Endodermal cell (in vitro differentiated cells): ENCODE data around the gene TULP4. TPM values are rescaled to one million over a fixed set of nuclear protein-coding genes. Genes with fewer than 3 reads are reported as not detected.

Experiments
- DNase-seq: peaks from one replicate; pipeline ENCODE4 v3.0.0-alpha.2; 2017
- H3K27ac ChIP-seq: 2 replicates; pipeline ENCODE4 v1.5.1; 2013; ENCODE audit warnings: mild to moderate bottlenecking, low read depth, low read length, moderate library complexity
- H3K27me3 ChIP-seq: 2 replicates; pipeline ENCODE4 v1.6.1; 2013; ENCODE audit warnings: mild to moderate bottlenecking, low read length, moderate library complexity; ENCODE audit not compliant: insufficient read depth, control insufficient read depth, poor library complexity, severe bottlenecking
- H3K36me3 ChIP-seq: 2 replicates; pipeline ENCODE4 v1.7.0; 2013; ENCODE audit warnings: mild to moderate bottlenecking, low read length, moderate library complexity; ENCODE audit not compliant: control insufficient read depth, insufficient read depth
- H3K4me1 ChIP-seq: one replicate; pipeline ENCODE4 v1.7.0; 2013; ENCODE audit warnings: low read length; ENCODE audit not compliant: control insufficient read depth, insufficient read depth
- H3K4me3 ChIP-seq: 2 replicates; pipeline ENCODE4 v1.5.1; 2013; ENCODE audit warnings: mild to moderate bottlenecking, low read length, moderate library complexity
- H3K9ac ChIP-seq: 2 replicates; pipeline ENCODE4 v1.6.1; 2013; ENCODE audit warnings: mild to moderate bottlenecking, low read length, moderate library complexity; ENCODE audit not compliant: poor library complexity, severe bottlenecking; ENCODE audit errors: extremely low read depth
- H3K9me3 ChIP-seq: 2 replicates; pipeline ENCODE4 v1.6.1; 2013; ENCODE audit warnings: mild to moderate bottlenecking, low read length, moderate library complexity; ENCODE audit not compliant: control insufficient read depth
- H3K27ac Mint-ChIP-seq: 2 replicates; pipeline ENCODE4 v1.8.0; 2020; ENCODE audit warnings: mixed read lengths
- H3K27me3 Mint-ChIP-seq: 2 replicates; pipeline ENCODE4 v1.8.0; 2021; ENCODE audit warnings: mild to moderate bottlenecking, mixed read lengths; ENCODE audit not compliant: insufficient read depth
- H3K36me3 Mint-ChIP-seq: 2 replicates; pipeline ENCODE4 v1.8.0; 2020; ENCODE audit warnings: low read depth, mixed read lengths
- H3K4me1 Mint-ChIP-seq: 2 replicates; pipeline ENCODE4 v1.8.0; 2020; ENCODE audit warnings: mixed read lengths
- H3K4me3 Mint-ChIP-seq: 2 replicates; pipeline ENCODE4 v1.8.0; 2020; ENCODE audit warnings: mild to moderate bottlenecking, moderate library complexity, mixed read lengths
- H3K9me3 Mint-ChIP-seq: 2 replicates; pipeline ENCODE4 v1.8.0; 2020; ENCODE audit warnings: mild to moderate bottlenecking, mixed read lengths
- CTCF ChIP-seq: fragments of 200-600 bp; sonication (generic); conservative IDR thresholded peaks from 2 replicates; pipeline ENCODE4 v1.5.0; 2021; ENCODE audit warnings: antibody characterized with exemption, mild to moderate bottlenecking
- WGBS, 2 experiments: methylation state at CpG; one replicate each; pipeline versions ENCODE4 v1.1.5 to v1.1.7; 2013; ENCODE audit warnings: missing lambda C conversion rate in 2 of 2, mixed read lengths in 1 of 2; ENCODE audit not compliant: insufficient coverage in 1 of 2, insufficient read length in 1 of 2; 5-methylcytosine and 5-hydroxymethylcytosine counted together
- total RNA-seq, 2 donors: library from RNA; stranded (reverse); fragmentation: NEBNext Ultra II Directional in 1 of 2; extraction: Animal tissue kit (Norgen Biotek cat#: 25700) in 1 of 2; gene quantifications; 2 replicates in 1 of 2; 3 replicates in 1 of 2; pipeline ENCODE4 v1.2.1, GENCODE V29; 2021

Gene TULP4
- total RNA-seq, 2 donors from 2014 or later, result 102 to 103 TPM

GRCh38 chr6:158387578-158387977 is 75.3 kb downstream of the TULP4 start:
- no peak overlapping the region for H3K27ac Mint-ChIP-seq
- no peaks in the 10 kb centered on the region for H3K27me3 Mint-ChIP-seq
- H3K36me3 ChIP-seq, result peaks cover 8% of the 10 kb centered on the region
- WGBS, 2 experiments, result 100% methylated on average over 1 of the region's 1 CpG
- TF ChIP-seq CTCF, result no peak
- peaks cover 26% of the 10 kb centered on the region for H3K9me3 ChIP-seq
- H3K4me3 Mint-ChIP-seq, result no peak overlapping the region
- peaks cover 34% of the 10 kb centered on the region for H3K36me3 Mint-ChIP-seq
- no peaks in the 10 kb centered on the region for H3K4me1 ChIP-seq
- H3K4me3 ChIP-seq, result no peak overlapping the region
- DNase-seq, result no peak
- H3K9me3 Mint-ChIP-seq, result peaks cover 35% of the 10 kb centered on the region
- H3K9ac ChIP-seq, result no peak overlapping the region
- H3K4me1 Mint-ChIP-seq, result no peaks in the 10 kb centered on the region
- no peak overlapping the region for H3K27ac ChIP-seq
- no peaks in the 10 kb centered on the region for H3K27me3 ChIP-seq

GRCh38 chr6:158388727-158389126 is 76.5 kb downstream of the TULP4 start:
- no peak for TF ChIP-seq CTCF
- Histone ChIP-seq H3K36me3 (peaks cover 18% of the 10 kb centered on the region), H3K27me3 (no peaks in the 10 kb centered on the region), H3K4me1 (no peaks in the 10 kb centered on the region), H3K9me3 (peaks cover 37% of the 10 kb centered on the region), H3K27ac (no peak overlapping the region), H3K9ac (no peak overlapping the region), H3K4me3 (no peak overlapping the region)
- no peak overlapping the region for H3K4me3 Mint-ChIP-seq
- H3K9me3 Mint-ChIP-seq, result peaks cover 45% of the 10 kb centered on the region
- no peak for DNase-seq
- no peaks in the 10 kb centered on the region for H3K27me3 Mint-ChIP-seq
- H3K4me1 Mint-ChIP-seq, result no peaks in the 10 kb centered on the region
- 67 to 71% methylated on average over 1 to 2 of the region's 2 CpGs for WGBS, 2 experiments
- no peak overlapping the region for H3K27ac Mint-ChIP-seq
- H3K36me3 Mint-ChIP-seq, result peaks cover 40% of the 10 kb centered on the region

- H3K27ac ChIP-seq, result no peak overlapping the region
- no peak overlapping the region for H3K4me3 ChIP-seq
- 95 to 100% methylated on average over 1 to 3 of the region's 3 CpGs for WGBS, 2 experiments
- Mint-ChIP-seq H3K4me3 (no peak overlapping the region), H3K9me3 (peaks cover 51% of the 10 kb centered on the region), H3K27ac (no peak overlapping the region), H3K27me3 (no peaks in the 10 kb centered on the region), H3K36me3 (peaks cover 45% of the 10 kb centered on the region), H3K4me1 (no peaks in the 10 kb centered on the region)
- no peak overlapping the region for H3K9ac ChIP-seq
- no peaks in the 10 kb centered on the region for H3K27me3 ChIP-seq
- H3K9me3 ChIP-seq, result peaks cover 43% of the 10 kb centered on the region
- H3K36me3 ChIP-seq, result peaks cover 19% of the 10 kb centered on the region
- TF ChIP-seq CTCF, result no peak
- H3K4me1 ChIP-seq, result no peaks in the 10 kb centered on the region
- DNase-seq, result no peak
Measured at GRCh38 chr6:158389193-158389919, 77.1 kb downstream of the TULP4 start.
